Mesothelial cell of epicardium (in vitro differentiated cells): ENCODE results near the gene SNRPA. TPM values are rescaled to one million over a fixed set of nuclear protein-coding genes. Genes with fewer than 3 reads are reported as not detected.
"Not testable (repeated sequence)": the region's sequence is repeated elsewhere in the genome, so short reads cannot be mapped to it uniquely, and the experiment has no call there.

ENCODE experiments used
- DNase-seq, 2 experiments: peaks; one replicate each; pipeline ENCODE4 v3.0.0; 2021; ENCODE audit warnings: low spot score in 2 of 2; ENCODE audit not compliant: unreplicated experiment in 2 of 2
- H3K27ac Mint-ChIP-seq: 2 replicates; pipeline ENCODE4 v1.8.0; 2021; ENCODE audit warnings: mixed read lengths
- H3K27me3 Mint-ChIP-seq: 2 replicates; pipeline ENCODE4 v1.8.0; 2021; ENCODE audit warnings: low read depth, mixed read lengths
- H3K36me3 Mint-ChIP-seq: 2 replicates; pipeline ENCODE4 v1.8.0; 2021; ENCODE audit warnings: mixed read lengths
- H3K4me1 Mint-ChIP-seq: 2 replicates; pipeline ENCODE4 v1.8.0; 2021; ENCODE audit warnings: mixed read lengths
- H3K4me3 Mint-ChIP-seq: 2 replicates; pipeline ENCODE4 v1.8.0; 2021; ENCODE audit warnings: mild to moderate bottlenecking, moderate library complexity, mixed read lengths
- H3K9me3 Mint-ChIP-seq: 2 replicates; pipeline ENCODE4 v1.8.0; 2021; ENCODE audit warnings: mixed read lengths
- total RNA-seq: library from RNA; stranded (reverse); gene quantifications from 3 replicates; pipeline ENCODE4 v1.2.1, GENCODE V29; 2021
- TF ChIP-seq, protein P1 (sequence below): fragments of 200-600 bp; sonication (generic); IDR thresholded peaks from one replicate; pipeline ENCODE4 v1.5.0; 2021; ENCODE audit warnings: antibody characterized with exemption; ENCODE audit not compliant: unreplicated experiment

Gene SNRPA
- total RNA-seq, 1 donor from 2014 or later = 109 TPM

DNA sequence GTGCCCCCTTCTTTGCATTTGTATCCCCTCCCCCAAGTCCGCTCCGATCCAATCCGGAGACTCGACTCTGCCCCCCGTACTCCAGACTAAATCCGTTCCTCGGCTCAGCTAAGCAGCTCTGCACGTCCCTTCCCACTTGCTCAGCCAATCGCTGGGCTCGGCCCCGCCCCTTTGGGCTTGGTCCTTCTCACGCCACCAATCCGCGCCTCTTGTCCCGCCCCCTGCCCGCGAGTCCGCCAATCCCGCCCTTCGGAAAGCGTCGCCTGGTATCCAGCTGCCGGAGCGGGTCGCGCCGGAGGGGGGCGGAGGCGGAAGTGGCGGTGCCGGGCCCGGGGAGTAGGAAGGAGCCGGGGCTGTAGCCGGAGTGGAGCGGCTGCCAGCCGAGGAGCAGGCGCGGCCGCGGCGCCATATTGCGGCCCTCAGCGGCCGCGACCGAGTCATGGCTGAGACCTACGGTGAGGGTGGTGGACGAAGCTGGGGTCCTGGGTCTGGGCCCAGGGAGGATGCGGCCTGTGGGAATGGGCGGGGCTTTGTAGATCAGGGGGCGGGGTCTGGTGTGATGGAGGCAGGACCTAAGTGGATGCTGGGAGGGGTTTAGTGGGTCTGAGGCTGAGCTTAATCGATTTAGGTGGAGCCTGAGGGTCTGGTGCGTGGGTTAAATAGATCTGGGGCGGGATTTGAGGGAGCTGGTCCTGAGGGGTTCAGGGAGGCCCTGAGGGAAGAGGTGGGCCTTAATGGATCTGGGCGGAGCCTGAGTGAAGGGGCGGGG lies 27.1 kb downstream of the SNRPA start, which contains the start of gene RAB4B:
TSS of gene RAB4B (plus strand) at position 311 of the 769 bp plus-strand sequence. CDS start at position 440, 129 bp downstream.
- TF ChIP-seq, protein P1, sequence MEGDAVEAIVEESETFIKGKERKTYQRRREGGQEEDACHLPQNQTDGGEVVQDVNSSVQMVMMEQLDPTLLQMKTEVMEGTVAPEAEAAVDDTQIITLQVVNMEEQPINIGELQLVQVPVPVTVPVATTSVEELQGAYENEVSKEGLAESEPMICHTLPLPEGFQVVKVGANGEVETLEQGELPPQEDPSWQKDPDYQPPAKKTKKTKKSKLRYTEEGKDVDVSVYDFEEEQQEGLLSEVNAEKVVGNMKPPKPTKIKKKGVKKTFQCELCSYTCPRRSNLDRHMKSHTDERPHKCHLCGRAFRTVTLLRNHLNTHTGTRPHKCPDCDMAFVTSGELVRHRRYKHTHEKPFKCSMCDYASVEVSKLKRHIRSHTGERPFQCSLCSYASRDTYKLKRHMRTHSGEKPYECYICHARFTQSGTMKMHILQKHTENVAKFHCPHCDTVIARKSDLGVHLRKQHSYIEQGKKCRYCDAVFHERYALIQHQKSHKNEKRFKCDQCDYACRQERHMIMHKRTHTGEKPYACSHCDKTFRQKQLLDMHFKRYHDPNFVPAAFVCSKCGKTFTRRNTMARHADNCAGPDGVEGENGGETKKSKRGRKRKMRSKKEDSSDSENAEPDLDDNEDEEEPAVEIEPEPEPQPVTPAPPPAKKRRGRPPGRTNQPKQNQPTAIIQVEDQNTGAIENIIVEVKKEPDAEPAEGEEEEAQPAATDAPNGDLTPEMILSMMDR = no peak
- Mint-ChIP-seq H3K36me3 (no peaks in the 10 kb centered on the region), H3K4me3 (peak within 1 kb of the TSS; percentile 80), H3K9me3 (no peaks in the 10 kb centered on the region), H3K27me3 (no peaks in the 10 kb centered on the region), H3K27ac (peak within 1 kb of the TSS; percentile 100), H3K4me1 (peaks cover 8% of the 10 kb centered on the region)
- DNase-seq = peak; percentile 99 to 100

GRCh38 chr19:40778706-40779284 lies 27.8 kb downstream of the SNRPA start:
- Mint-ChIP-seq H3K4me3 (peak overlapping the region; percentile 80), H3K4me1 (peaks cover 8% of the 10 kb centered on the region), H3K9me3 (no peaks in the 10 kb centered on the region), H3K36me3 (no peaks in the 10 kb centered on the region), H3K27ac (peak overlapping the region; percentile 100), H3K27me3 (no peaks in the 10 kb centered on the region)
- TF ChIP-seq, protein P1 = no peak
- DNase-seq = no peak

DNA sequence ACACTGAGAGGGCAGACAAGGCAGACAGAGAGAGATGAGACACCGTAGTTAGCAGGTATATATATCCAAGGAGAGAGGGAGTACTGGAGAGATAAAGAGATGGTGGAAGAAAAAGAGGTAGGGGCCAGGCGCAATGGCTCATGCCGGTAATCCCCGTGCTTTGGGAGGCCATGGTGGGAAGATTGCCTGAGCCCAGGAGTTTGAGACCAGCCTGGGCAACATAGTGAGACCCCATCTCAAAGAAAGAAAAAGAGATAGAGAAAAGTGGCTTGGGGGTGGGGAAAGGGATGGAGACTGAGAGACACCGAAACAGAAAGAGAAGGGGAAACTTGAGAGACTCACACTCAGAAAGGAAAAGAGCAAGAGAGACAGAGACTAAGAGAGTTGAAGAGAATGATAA lies 29.6 kb downstream of the SNRPA start:
- no peaks in the 10 kb centered on the region for H3K36me3 Mint-ChIP-seq

DNA sequence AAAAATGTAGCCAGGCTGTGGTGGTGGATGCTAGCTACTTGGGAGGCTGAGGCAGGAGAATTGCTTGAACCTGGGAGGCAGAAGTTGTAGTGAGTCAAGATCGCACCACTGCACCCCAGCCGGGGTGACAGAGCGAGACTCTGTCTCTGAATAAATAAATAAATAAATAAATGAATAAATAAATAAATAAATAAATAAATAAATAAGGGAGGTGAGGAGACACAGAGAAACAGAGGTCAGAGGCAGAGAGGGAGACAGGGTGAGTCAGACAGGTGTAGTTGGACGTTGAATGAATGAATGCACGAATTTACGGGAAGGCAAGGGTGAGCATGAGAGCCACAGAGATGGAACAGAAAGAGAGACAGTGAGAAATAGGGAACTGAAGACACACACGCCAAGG lies 30.1 kb downstream of the SNRPA start:
- no peaks in the 10 kb centered on the region for H3K36me3 Mint-ChIP-seq
- no peak for DNase-seq
- H3K27me3 Mint-ChIP-seq = no peaks in the 10 kb centered on the region
- TF ChIP-seq, protein P1 = no peak
- H3K9me3 Mint-ChIP-seq = no peaks in the 10 kb centered on the region
- no peak overlapping the region for H3K4me3 Mint-ChIP-seq
- H3K27ac Mint-ChIP-seq = no peak overlapping the region
- H3K4me1 Mint-ChIP-seq = peaks cover 8% of the 10 kb centered on the region

More for the DNA sequence above, 29.6 kb downstream of the SNRPA start:
- no peaks in the 10 kb centered on the region for H3K9me3 Mint-ChIP-seq
- no peak overlapping the region for H3K27ac Mint-ChIP-seq
- no peak overlapping the region for H3K4me3 Mint-ChIP-seq
- H3K27me3 Mint-ChIP-seq = no peaks in the 10 kb centered on the region
- no peak for DNase-seq
- TF ChIP-seq, protein P1 = no peak
- H3K4me1 Mint-ChIP-seq = peaks cover 8% of the 10 kb centered on the region

- no peaks in the 10 kb centered on the region for H3K27me3 Mint-ChIP-seq
- peaks cover 4% of the 10 kb centered on the region for H3K36me3 Mint-ChIP-seq
- no peaks in the 10 kb centered on the region for H3K9me3 Mint-ChIP-seq
- no peak for DNase-seq
- peaks cover 2% of the 10 kb centered on the region for H3K4me1 Mint-ChIP-seq
- H3K27ac Mint-ChIP-seq = no peak overlapping the region
- TF ChIP-seq, protein P1 = no peak
- H3K4me3 Mint-ChIP-seq = no peak overlapping the region
These were observed 32.7 kb downstream of the SNRPA start for GRCh38 chr19:40783711-40784110.

- not testable (repeated sequence) for H3K36me3 Mint-ChIP-seq, H3K27ac Mint-ChIP-seq, H3K27me3 Mint-ChIP-seq, H3K9me3 Mint-ChIP-seq, H3K4me3 Mint-ChIP-seq, DNase-seq, H3K4me1 Mint-ChIP-seq
These were observed 33.1 kb downstream of the SNRPA start for GRCh38 chr19:40784146-40784545.
